ACC112 (cell line): Measurements from ENCODE around the gene WNT3.
"Not testable (repeated sequence)": the region's sequence is repeated elsewhere in the genome, so short reads cannot be mapped to it uniquely, and the experiment has no call there.

Source experiments
- H2AFZ ChIP-seq: fragments of 200-600 bp; sonication (generic); one replicate; pipeline ENCODE4 v1.6.0; 2017; ENCODE audit warnings: antibody characterized with exemption, low read length; ENCODE audit not compliant: unreplicated experiment
- H3K27ac ChIP-seq: fragments of 200-600 bp; sonication (generic); 2 replicates; pipeline ENCODE4 v1.5.1; 2014; ENCODE audit warnings: low read depth, mild to moderate bottlenecking, antibody characterized with exemption, low read length, moderate library complexity
- H3K27me3 ChIP-seq: fragments of 200-600 bp; sonication (generic); 2 replicates; pipeline ENCODE4 v1.6.1; 2014; ENCODE audit warnings: mild to moderate bottlenecking, antibody characterized with exemption, low read length, moderate library complexity, mixed read lengths; ENCODE audit not compliant: insufficient read depth
- H3K36me3 ChIP-seq: fragments of 200-600 bp; sonication (generic); 2 replicates; pipeline ENCODE4 v1.6.1; 2016; ENCODE audit warnings: mild to moderate bottlenecking, antibody characterized with exemption, low read length, moderate library complexity, mixed read lengths; ENCODE audit not compliant: insufficient read depth
- H3K4me1 ChIP-seq: fragments of 200-600 bp; sonication (generic); one replicate; pipeline ENCODE4 v1.6.1; 2016; ENCODE audit warnings: low read length, mixed read lengths; ENCODE audit not compliant: insufficient read depth, unreplicated experiment, control insufficient read depth
- H3K4me3 ChIP-seq: fragments of 200-600 bp; sonication (generic); 2 replicates; pipeline ENCODE4 v1.5.1; 2014; ENCODE audit warnings: mild to moderate bottlenecking, low read depth, low read length
- H3K79me2 ChIP-seq: fragments of 200-600 bp; sonication (generic); one replicate; pipeline ENCODE4 v1.6.0; 2016; ENCODE audit warnings: low read length; ENCODE audit not compliant: control insufficient read depth, unreplicated experiment, insufficient read depth

WNT3 gene

DNA sequence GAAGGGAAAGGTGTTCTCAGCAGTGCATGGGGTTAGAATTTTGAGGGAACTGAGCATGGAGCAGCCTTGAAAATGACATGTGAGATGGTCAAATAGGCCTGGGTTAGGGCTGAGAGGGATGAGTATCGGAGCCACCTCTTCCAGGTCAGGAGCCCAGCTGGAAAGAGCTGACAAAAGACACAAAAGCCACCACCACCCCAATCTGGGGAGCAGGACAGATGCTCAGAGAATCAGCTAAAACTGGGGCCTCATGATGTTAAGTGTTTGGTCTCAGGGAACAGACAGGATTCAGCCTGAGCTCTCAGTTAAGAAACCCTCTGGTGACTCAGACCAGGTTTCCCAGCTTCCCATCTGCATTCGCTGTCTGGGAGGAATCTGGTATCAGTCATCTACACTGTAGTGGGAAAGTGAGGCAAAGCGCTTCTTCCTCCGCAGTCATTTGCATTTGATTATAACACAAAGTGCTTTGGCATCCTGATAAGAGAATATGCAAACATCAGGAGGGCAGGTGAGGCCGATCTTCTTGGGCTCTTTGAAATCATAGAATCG, 35.5 kb upstream of the WNT3 start:
- Histone ChIP-seq H3K27ac (no peak overlapping the region), H3K4me3 (no peak overlapping the region), H3K27me3 (peaks cover 40% of the 10 kb centered on the region), H2AFZ (no peak overlapping the region), H3K4me1 (no peaks in the 10 kb centered on the region), H3K79me2 (no peaks in the 10 kb centered on the region), H3K36me3 (no peaks in the 10 kb centered on the region)

DNA sequence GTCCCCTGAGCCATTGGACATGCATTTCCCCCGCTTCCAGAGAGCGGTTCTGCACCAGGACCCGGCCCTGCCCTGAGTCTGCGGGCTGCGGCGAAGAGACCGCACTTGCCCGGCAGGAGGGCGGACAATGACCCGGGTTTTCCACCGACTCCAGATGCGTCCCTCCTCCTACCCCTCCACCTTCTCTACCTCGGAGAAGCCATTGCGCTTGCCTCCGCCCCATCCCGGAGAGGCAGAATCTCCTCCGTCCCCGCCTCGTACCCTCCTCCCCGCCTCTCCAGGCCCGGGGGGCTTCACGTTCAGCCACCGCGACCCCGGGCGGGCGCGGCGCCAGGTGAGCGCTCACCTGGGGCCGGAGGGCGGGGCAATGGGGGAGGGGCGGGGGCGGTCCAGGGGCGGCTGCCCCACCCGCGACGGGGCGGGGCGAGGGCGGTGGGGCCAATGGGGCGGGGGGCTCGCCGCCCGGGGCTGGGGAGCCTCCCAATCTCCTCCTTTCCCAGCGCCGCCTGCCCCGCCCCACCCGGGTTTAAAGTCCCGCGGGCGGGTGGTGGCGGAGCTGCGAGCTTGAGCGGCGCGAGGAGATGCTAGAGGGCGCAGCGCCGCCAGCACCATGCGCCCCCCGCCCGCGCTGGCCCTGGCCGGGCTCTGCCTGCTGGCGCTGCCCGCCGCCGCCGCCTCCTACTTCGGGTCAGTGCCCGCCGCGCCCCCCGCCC, 32.7 kb upstream of the WNT3 start, which contains the start of gene WNT9B:
WNT9B (plus strand) TSS at position 555 of the 713 bp plus-strand sequence; CDS start at position 611, 56 bp downstream.
- Histone ChIP-seq H3K36me3 (no peaks in the 10 kb centered on the region), H3K79me2 (no peaks in the 10 kb centered on the region), H3K4me1 (no peaks in the 10 kb centered on the region), H2AFZ (no peak within 1 kb of the TSS), H3K4me3 (peak within 1 kb of the TSS; percentile 60), H3K27me3 (peaks cover 68% of the 10 kb centered on the region), H3K27ac (no peak within 1 kb of the TSS)

- Histone ChIP-seq H3K4me1 (no peaks in the 10 kb centered on the region), H3K79me2 (no peaks in the 10 kb centered on the region), H3K27ac (no peak overlapping the region), H3K4me3 (0 out of 2 replicates have a peak overlapping the region, but pooled peaks have one; percentile 26), H3K27me3 (peaks cover 71% of the 10 kb centered on the region), H3K36me3 (no peaks in the 10 kb centered on the region), H2AFZ (no peak overlapping the region)
Measured at GRCh38 chr17:46850688-46851028, 32.2 kb upstream of the WNT3 start.

DNA sequence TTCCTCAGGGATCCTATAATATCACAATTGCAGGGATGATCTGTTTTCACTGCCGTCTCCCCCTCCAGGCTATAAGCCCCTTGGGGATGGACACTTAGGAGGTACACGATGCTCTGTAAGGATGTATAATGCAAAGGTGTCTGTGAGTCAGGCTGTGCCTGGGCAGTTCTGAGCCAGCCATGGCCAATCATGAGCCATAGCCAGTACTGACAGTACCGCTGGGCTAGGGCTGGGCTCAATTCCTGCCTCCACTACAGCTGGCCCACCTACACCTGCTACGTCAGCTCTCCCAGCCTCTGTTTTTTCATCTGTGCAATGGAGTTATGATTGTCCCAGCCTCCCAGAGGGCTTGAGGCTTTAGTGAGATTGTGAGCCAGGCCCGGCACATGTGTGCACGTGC, 30.0 kb upstream of the WNT3 start:
- Histone ChIP-seq H3K27ac (no peak overlapping the region), H3K27me3 (peaks cover 83% of the 10 kb centered on the region)

GRCh38 chr17:46847204-46848191, 29.0 kb upstream of the WNT3 start:
- Histone ChIP-seq H3K27me3 (peaks cover 83% of the 10 kb centered on the region), H3K36me3 (no peaks in the 10 kb centered on the region), H2AFZ (no peak overlapping the region), H3K27ac (no peak overlapping the region), H3K79me2 (no peaks in the 10 kb centered on the region), H3K4me1 (no peaks in the 10 kb centered on the region), H3K4me3 (no peak overlapping the region)

More for the DNA sequence above, 30.0 kb upstream of the WNT3 start:
- no peaks in the 10 kb centered on the region for H3K36me3 ChIP-seq
- no peaks in the 10 kb centered on the region for H3K4me1 ChIP-seq
- H2AFZ ChIP-seq, result no peak overlapping the region
- H3K79me2 ChIP-seq, result no peaks in the 10 kb centered on the region
- H3K4me3 ChIP-seq, result no peak overlapping the region

- Histone ChIP-seq H3K27ac (no peak overlapping the region), H3K36me3 (no peaks in the 10 kb centered on the region), H3K27me3 (peaks cover 53% of the 10 kb centered on the region), H3K4me1 (no peaks in the 10 kb centered on the region), H3K79me2 (no peaks in the 10 kb centered on the region), H2AFZ (no peak overlapping the region), H3K4me3 (no peak overlapping the region)
Measured at GRCh38 chr17:46842835-46843234, 24.3 kb upstream of the WNT3 start.

- no peak overlapping the region for H2AFZ ChIP-seq
- H3K27ac ChIP-seq, result no peak overlapping the region
- peak overlapping the region; percentile 40 for H3K4me3 ChIP-seq
- H3K27me3 ChIP-seq, result peaks cover 43% of the 10 kb centered on the region
- H3K36me3 ChIP-seq, result no peaks in the 10 kb centered on the region
- H3K4me1 ChIP-seq, result no peaks in the 10 kb centered on the region
- H3K79me2 ChIP-seq, result no peaks in the 10 kb centered on the region
Measured at GRCh38 chr17:46841561-46842379, 23.3 kb upstream of the WNT3 start.

GRCh38 chr17:46840596-46840995, 22.1 kb upstream of the WNT3 start:
- not testable (repeated sequence) for H3K79me2 ChIP-seq, H2AFZ ChIP-seq, H3K27ac ChIP-seq, H3K4me3 ChIP-seq, H3K4me1 ChIP-seq, H3K36me3 ChIP-seq
- peaks cover 34% of the 10 kb centered on the region for H3K27me3 ChIP-seq

DNA sequence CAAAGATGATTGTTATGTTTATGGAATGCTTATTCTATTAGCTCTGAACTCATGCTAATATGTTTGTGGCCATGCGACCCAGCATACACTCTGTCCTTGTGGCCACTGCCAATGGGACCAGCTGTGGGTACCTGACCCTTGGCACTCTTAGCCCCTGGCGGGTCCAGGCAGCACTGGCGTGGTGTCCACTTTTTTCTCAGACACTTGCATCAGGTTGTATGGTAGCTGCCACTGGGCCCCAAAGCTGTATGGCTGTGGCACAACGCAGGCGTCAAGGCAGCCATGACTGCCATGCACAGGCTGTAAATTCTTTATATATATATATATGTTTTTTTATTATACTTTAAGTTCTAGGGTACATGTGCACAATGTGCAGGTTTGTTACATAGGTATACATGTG, 20.7 kb upstream of the WNT3 start:
- H3K27me3 ChIP-seq, result peaks cover 26% of the 10 kb centered on the region
- no peaks in the 10 kb centered on the region for H3K36me3 ChIP-seq
- no peak overlapping the region for H3K4me3 ChIP-seq
- no peaks in the 10 kb centered on the region for H3K79me2 ChIP-seq
- H2AFZ ChIP-seq, result no peak overlapping the region
- no peak overlapping the region for H3K27ac ChIP-seq
- peaks cover 6% of the 10 kb centered on the region for H3K4me1 ChIP-seq

DNA sequence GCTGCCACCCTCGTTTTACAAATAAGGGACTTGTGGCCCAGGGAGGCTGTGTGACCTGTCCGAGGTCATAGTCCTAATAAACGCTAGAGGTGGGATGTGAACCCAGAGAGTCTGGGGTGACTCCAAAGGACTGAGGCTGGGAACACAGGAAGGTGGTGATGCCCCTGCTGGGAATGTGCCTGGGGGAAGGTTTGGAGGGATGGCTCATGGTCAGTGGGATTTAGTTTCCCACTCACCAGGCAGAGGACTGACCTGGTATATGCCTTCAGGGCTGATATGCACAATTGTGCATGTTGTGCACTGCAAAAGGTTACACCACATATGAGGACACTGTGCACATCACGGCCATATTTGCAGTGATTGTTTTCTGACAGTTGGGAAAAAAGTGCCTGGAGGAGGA, 19.0 kb upstream of the WNT3 start:
- Histone ChIP-seq H3K27ac (no peak overlapping the region), H3K79me2 (no peaks in the 10 kb centered on the region), H3K36me3 (no peaks in the 10 kb centered on the region), H3K4me3 (no peak overlapping the region), H3K27me3 (peaks cover 16% of the 10 kb centered on the region), H3K4me1 (peaks cover 6% of the 10 kb centered on the region), H2AFZ (no peak overlapping the region)
